IPS-NIHi7 (cell line): ENCODE data around the gene GRK2.
"Not testable (repeated sequence)": the region's sequence is repeated elsewhere in the genome, so short reads cannot be mapped to it uniquely, and the experiment has no call there.

ENCODE experiments used
- DNase-seq: peaks from one replicate; pipeline ENCODE4 v3.0.0; 2012; ENCODE audit warnings: mixed read lengths; ENCODE audit errors: extremely low spot score

GRK2 gene

GRCh38 chr11:67266449-67267187 is at the start of gene GRK2:
TSS of gene GRK2 (plus strand) at chr11:67266473. CDS start at chr11:67266700, 227 bp downstream.
- peak; percentile 49 for DNase-seq

GRCh38 chr11:67227726-67228125 is 38.5 kb upstream of the GRK2 start:
- no peak for DNase-seq

- DNase-seq = no peak
Measured at GRCh38 chr11:67230406-67230805, 35.9 kb upstream of the GRK2 start.

- no peak for DNase-seq
Measured at GRCh38 chr11:67230886-67231285, 35.4 kb upstream of the GRK2 start.

GRCh38 chr11:67233584-67234190 is 32.6 kb upstream of the GRK2 start:
- DNase-seq = no peak

GRCh38 chr11:67234571-67234970 is 31.7 kb upstream of the GRK2 start:
- DNase-seq = not testable (repeated sequence)

- no peak for DNase-seq
Measured at GRCh38 chr11:67237574-67237973, 28.7 kb upstream of the GRK2 start.

- DNase-seq = no peak
Measured at GRCh38 chr11:67238894-67239782, 27.1 kb upstream of the GRK2 start.

GRCh38 chr11:67239783-67240575 is 26.3 kb upstream of the GRK2 start:
- peak; percentile 98 for DNase-seq

- DNase-seq = peak; percentile 27
Measured at GRCh38 chr11:67240576-67241389, 25.5 kb upstream of the GRK2 start.

- DNase-seq = no peak
Measured at GRCh38 chr11:67242548-67242947, 23.7 kb upstream of the GRK2 start.

GRCh38 chr11:67243051-67243450 is 23.2 kb upstream of the GRK2 start:
- no peak for DNase-seq

- DNase-seq = no peak
Measured at GRCh38 chr11:67245046-67245445, 21.2 kb upstream of the GRK2 start.

GRCh38 chr11:67247946-67248550 is 18.2 kb upstream of the GRK2 start:
- no peak for DNase-seq

- no peak for DNase-seq
Measured at GRCh38 chr11:67248653-67249052, 17.6 kb upstream of the GRK2 start.

- no peak for DNase-seq
Measured at GRCh38 chr11:67250059-67251043, 15.9 kb upstream of the GRK2 start.

- no peak for DNase-seq
Measured at GRCh38 chr11:67251841-67252240, 14.4 kb upstream of the GRK2 start.

- DNase-seq = no peak
Measured at GRCh38 chr11:67252831-67253239, 13.4 kb upstream of the GRK2 start.
